GM21447 (cell line): ENCODE measurements around the gene COPS2.
"Not testable (repeated sequence)": the region's sequence is repeated elsewhere in the genome, so short reads cannot be mapped to it uniquely, and the experiment has no call there.

Experiments
- ATAC-seq: cut with Tn5 transposase; IDR thresholded peaks from one replicate; pipeline ENCODE4 v1.9.1; 2021; ENCODE audit not compliant: unreplicated experiment

Gene COPS2

GRCh38 chr15:49110158-49110944, 45.0 kb downstream of the COPS2 start:
- ATAC-seq: no peak

DNA sequence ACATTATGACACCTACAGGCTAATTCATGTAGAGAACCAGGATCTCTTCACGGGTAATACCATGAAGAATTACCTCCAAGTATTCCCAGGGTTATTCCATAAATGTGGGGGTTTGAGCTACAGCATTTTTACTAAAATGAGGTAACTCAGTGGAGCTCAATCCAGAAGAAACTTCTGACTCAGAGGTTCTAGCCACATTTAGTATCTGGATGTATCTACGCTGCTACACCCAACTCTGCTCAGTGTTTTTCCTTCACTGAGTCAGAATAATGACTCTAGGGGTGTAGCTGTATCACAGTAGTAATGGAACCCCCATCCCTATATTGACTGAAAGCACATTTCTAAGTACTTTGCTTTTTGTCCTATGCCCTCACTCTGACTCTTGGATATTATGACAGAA, 52.4 kb downstream of the COPS2 start:
- no peak for ATAC-seq

DNA sequence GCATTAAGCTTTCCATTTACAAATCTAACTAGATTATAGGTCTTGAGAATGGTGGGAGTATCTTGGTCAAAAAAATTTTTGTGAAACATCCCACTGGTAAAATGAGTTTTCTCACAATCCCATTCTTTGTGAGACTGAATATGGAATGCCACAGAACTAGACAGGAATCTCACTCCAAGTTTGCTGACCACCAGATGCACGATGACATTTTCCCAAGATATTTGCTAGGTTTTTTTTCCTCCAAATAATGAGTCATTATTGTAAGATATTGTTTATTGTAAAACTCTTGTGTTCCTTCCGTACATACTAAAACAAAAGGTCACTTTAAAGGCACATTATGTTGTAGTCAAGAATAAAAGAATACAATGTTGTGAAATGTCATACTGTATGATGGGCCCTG, 53.9 kb downstream of the COPS2 start:
- ATAC-seq: no peak

- ATAC-seq: no peak
These were observed 59.2 kb downstream of the COPS2 start for GRCh38 chr15:49096090-49096750.

GRCh38 chr15:49094923-49095322, 60.5 kb downstream of the COPS2 start:
- ATAC-seq: no peak

DNA sequence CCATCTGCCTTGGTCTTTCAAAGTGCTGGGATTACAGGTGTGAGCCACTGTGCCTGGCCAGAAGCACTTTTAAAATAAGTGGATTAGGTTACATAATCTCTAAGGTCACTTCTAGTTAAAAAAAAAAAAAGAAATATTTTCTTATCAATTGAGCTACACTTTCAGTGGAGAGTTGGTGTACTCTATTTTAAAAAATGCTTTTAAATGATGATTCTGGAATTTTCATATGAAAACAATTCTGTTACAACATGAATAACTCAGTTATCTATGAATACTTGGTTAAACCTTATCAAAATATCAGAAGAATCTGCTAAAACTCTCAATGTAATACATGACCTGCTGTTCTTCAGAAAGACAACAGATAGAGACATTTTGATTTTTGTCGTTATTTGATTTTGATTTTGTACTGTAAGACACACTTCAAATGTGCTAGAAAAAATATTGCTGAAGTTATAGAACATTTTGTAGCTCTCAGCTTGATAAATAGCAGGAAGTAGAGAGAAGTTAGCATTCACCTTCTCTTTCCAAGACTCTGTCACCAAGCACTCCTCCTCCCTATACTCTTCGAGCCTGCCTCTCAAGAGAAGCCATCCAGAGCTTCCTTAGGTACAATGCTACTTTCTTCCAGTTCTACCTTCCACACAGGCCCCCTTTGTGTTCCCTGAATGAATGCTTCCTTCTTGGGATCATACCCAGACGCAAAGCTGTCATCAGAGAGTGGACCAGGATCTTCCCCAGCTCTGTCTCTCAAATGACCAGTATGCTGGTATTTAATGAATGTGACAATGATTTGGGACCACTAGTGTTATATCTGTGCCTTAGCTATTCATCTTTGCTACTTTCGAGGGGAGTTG, 61.9 kb downstream of the COPS2 start:
- no peak for ATAC-seq

DNA sequence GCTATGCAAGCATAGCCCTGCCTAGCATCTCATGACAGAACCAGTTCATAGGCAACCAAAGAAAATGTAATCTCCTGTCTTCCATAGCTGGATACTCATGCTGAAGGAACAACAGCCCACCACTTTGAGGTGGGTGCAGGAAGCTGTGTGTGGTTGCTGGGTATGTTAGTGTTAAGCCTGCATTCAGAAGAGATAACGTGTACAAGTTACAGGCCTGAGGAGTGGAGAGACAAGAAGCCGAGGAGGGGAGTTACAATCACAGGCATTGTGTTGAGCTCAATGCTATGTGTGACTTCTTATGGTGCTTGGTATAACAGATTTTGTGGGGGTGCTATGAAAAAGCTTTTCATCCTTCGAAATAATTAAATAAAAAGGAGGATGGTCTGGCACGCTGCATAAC, 66.4 kb downstream of the COPS2 start:
- no peak for ATAC-seq

DNA sequence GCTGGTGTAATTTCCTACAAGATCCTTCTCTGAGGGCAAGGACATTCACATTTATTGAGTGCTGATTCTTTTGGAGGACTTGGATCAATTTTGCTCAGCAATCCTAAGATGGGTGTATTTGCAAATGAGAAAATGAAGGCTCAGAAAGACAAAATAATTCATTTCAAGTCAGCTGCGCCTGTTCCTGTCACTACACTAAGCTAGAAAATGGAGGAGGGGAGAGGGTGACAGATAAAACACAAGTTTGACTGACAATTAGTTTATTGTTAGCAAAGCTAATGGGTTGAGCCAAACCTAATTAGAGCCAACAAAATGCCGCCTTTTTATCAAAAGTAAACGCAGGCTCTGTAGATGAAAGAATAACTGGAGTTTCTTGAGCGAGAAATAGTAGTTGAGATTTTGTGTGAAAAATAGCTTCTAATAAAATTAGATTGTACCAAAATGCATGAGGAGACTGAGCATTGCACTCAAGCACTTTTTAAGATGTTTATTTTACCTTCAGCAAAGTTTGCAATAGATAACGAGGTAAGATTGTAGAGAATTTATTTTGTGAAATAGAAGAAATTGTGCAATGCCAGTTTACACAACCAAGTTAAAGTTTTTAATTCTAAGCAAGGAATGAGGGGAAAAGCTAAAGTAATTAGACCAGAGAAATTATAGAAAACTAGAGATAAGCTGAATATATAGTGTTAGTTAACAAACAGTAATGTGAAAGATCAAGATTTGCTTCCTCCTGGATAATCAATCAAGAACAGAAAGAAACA, 69.5 kb downstream of the COPS2 start:
- no peak for ATAC-seq

DNA sequence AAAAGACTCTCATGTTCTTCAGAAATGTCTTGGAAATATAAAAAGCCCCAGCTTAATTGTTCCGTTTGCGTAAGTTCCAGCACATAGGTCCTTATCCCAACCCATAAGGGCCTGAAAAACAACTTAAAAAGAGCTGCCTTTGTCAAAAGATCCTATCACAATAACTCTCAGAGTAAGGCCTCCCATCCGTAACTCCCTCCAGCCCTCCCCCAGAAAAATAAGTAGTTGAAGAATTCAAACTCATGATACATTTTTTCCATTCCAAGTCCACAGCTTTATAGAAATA, 71.2 kb downstream of the COPS2 start:
- ATAC-seq: no peak

DNA sequence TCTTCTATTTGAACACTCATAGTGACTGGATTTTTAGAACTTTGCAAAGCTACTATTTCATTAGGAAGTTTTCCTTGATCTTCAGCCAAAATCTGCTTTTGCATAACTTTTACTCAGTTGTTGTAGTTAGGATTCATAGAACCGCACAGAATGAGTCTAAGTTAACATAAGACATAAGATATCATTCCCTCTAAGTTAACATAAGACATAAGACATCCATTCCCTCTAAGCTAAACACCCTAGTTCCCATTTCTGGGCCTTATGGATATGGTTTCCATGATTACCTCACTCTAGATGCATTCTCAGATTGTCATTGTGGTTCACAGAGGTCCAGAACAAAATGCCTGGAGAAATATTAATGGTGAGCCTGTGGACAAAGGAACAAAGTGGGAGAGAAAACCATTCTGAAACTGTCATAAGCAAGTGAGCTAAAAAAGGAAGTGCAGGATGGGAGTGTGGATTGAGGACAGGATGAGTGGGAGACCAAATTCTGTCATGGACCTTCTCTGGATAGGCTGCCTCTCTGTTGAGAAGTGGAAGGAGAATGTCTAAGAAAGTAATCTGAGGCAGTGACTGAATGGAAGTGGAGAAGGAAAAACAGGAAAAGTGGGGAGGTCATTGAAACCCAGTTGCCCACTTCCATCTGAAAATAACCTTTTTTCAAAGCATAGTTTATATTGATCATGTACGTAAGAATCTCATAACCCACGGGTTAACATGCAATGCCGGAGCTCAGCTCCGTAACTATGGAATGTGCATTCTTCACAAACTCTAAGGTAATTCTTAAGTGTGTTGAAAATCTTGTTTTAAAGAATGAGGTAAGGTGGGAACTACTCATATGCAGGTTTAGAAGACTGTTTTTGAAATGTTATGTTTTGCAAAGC, 71.8 kb downstream of the COPS2 start:
- ATAC-seq: no peak

- no peak for ATAC-seq
These were observed 72.4 kb downstream of the COPS2 start for GRCh38 chr15:49082960-49083359.

DNA sequence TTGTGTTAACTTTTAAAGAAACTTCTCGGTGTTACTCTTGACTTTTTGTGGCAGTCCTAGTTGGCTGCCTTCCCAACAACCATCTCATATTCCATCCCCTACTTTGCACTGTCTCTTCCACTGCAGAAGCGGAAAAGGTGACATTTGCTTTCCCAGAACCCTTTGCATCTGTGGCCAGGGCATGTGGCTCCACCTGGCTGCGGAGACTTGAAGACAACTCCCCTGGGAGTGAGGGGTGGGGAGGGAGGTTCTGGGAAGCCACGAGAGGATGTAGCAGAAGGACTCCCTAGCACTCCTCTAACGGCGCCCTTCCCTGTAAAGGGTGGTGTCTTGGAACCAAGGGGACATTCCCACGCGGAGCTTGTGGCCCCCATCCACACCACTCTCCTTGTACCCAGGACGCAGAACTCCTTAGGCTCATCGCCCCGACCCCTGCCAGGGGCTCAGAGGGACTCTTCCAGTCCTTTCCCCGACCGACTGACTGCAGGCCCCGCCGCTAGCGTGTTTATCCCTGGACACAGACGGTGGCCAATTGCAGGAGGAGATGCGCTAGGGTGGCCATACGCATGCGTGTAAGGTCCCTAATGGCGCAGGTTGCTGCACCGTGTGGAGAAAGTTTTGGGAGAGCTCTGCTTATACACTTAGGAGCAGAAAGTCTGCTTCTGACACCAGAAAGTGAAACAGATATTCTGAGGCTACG, 75.9 kb downstream of the COPS2 start:
- no peak for ATAC-seq

- no peak for ATAC-seq
These were observed 79.5 kb downstream of the COPS2 start for GRCh38 chr15:49075881-49076280.

GRCh38 chr15:49074589-49075287, 80.7 kb downstream of the COPS2 start:
- ATAC-seq: not testable (repeated sequence)
